Measurements from ENCODE around the gene DYNC2LI1. TPM values are rescaled to one million over a fixed set of nuclear protein-coding genes. Genes with fewer than 3 reads are reported as not detected.

The DYNC2LI1 gene
- total RNA-seq, 1 donor from 2014 or later, result 92.1 TPM

GRCh38 chr2:43810888-43811287 lies 37.0 kb downstream of the DYNC2LI1 start:
- H3F3A ChIP-seq (ENCODE audit: low read depth), result no peaks in the 10 kb centered on the region
- H3K9me3 Mint-ChIP-seq, result no peaks in the 10 kb centered on the region
- H3K27me3 ChIP-seq, result no peaks in the 10 kb centered on the region
- no peaks in the 10 kb centered on the region for H3K9me3 ChIP-seq (ENCODE audit: low read depth)
- H3K4me1 Mint-ChIP-seq, result peaks cover 4% of the 10 kb centered on the region
- H3K4me3 ChIP-seq, result no peak overlapping the region
- TF ChIP-seq EZH2phosphoT487 (IDR thresholded peaks at IDR 0.05) (no peak), EZH2 (IDR thresholded peaks at IDR 0.05) (no peak), CTCF (IDR thresholded peaks at IDR 0.05) (no peak)
- no peak overlapping the region for H3K27ac Mint-ChIP-seq
- H3K9ac ChIP-seq, result no peak overlapping the region
- peaks cover 5% of the 10 kb centered on the region for H3K36me3 Mint-ChIP-seq
- no peak for DNase-seq (ENCODE audit: low spot score)
- H3K4me3 Mint-ChIP-seq, result no peak overlapping the region
- no peaks in the 10 kb centered on the region for H3K36me3 ChIP-seq
- no peak overlapping the region for H2AFZ ChIP-seq (replicated peaks)
- H3K4me1 ChIP-seq, result no peaks in the 10 kb centered on the region
- H4K20me1 ChIP-seq (ENCODE audit: low read depth), result no peaks in the 10 kb centered on the region
- H3K27ac ChIP-seq, result no peak overlapping the region
- H3K4me2 ChIP-seq, result no peak overlapping the region
- H3K79me2 ChIP-seq (ENCODE audit: low read depth), result no peaks in the 10 kb centered on the region
- no peaks in the 10 kb centered on the region for H3K27me3 Mint-ChIP-seq (ENCODE audit: insufficient read depth, low read depth)

DNA sequence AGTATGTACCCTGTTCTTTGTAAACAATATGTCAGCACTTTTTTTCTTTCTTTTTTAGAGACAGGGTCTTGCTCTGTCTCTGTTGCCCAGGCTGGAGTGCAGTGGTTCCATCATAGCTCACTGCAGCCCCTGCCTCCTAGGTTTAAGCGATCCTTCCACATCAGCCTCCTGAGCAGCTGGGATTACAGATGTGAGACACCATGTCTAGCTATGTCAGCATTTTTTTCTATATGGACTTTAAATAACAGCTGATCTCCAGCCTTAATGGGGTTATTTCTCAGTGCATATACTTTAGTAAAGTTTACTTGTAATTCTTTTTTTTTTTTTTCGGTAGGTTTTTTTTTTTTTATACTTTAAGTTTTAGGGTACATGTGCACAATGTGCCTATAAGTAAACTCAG lies 38.2 kb downstream of the DYNC2LI1 start:
- Histone ChIP-seq H3K27ac (no peak overlapping the region), H2AFZ (replicated peaks) (no peak overlapping the region), H4K20me1 (ENCODE audit: low read depth) (no peaks in the 10 kb centered on the region), H3K4me2 (no peak overlapping the region), H3K79me2 (ENCODE audit: low read depth) (no peaks in the 10 kb centered on the region), H3K27me3 (no peaks in the 10 kb centered on the region), H3K4me1 (no peaks in the 10 kb centered on the region), H3F3A (ENCODE audit: low read depth) (no peaks in the 10 kb centered on the region), H3K36me3 (no peaks in the 10 kb centered on the region), H3K9ac (no peak overlapping the region), H3K4me3 (no peak overlapping the region), H3K9me3 (ENCODE audit: low read depth) (no peaks in the 10 kb centered on the region)
- H3K4me1 Mint-ChIP-seq, result peaks cover 4% of the 10 kb centered on the region
- no peak overlapping the region for H3K27ac Mint-ChIP-seq
- H3K4me3 Mint-ChIP-seq, result no peak overlapping the region
- TF ChIP-seq CTCF (IDR thresholded peaks at IDR 0.05) (no peak), EZH2phosphoT487 (IDR thresholded peaks at IDR 0.05) (no peak), EZH2 (IDR thresholded peaks at IDR 0.05) (no peak)
- peaks cover 2% of the 10 kb centered on the region for H3K27me3 Mint-ChIP-seq (ENCODE audit: insufficient read depth, low read depth)
- peaks cover 4% of the 10 kb centered on the region for H3K36me3 Mint-ChIP-seq
- DNase-seq (ENCODE audit: low spot score), result no peak
- H3K9me3 Mint-ChIP-seq, result no peaks in the 10 kb centered on the region

DNA sequence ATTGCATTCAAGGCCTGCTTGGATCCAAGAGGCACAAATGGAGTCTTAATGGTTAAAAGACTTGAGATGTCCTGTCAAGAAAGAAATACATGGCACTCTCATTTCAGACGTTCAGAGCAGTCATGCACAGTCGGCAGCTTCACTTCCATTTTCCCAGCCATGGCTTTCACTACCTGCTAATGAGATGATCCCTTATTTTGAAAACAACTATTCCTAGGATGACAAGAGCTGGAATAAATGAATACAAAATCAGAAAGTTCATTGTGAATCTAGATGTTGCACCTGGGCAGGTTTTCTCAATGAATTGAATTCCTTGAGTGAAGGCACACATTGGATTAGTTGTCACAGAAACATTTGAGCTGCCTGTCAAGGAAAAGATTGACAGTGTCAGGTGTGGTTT lies 39.1 kb downstream of the DYNC2LI1 start:
- Histone ChIP-seq H3K4me2 (no peak overlapping the region), H4K20me1 (ENCODE audit: low read depth) (no peaks in the 10 kb centered on the region), H3K79me2 (ENCODE audit: low read depth) (no peaks in the 10 kb centered on the region), H3K27ac (no peak overlapping the region), H3K27me3 (no peaks in the 10 kb centered on the region), H3K9me3 (ENCODE audit: low read depth) (no peaks in the 10 kb centered on the region), H2AFZ (replicated peaks) (no peak overlapping the region), H3F3A (ENCODE audit: low read depth) (no peaks in the 10 kb centered on the region), H3K4me1 (no peaks in the 10 kb centered on the region), H3K9ac (no peak overlapping the region), H3K4me3 (no peak overlapping the region), H3K36me3 (no peaks in the 10 kb centered on the region)
- Mint-ChIP-seq H3K4me3 (no peak overlapping the region), H3K27me3 (ENCODE audit: insufficient read depth, low read depth) (peaks cover 2% of the 10 kb centered on the region), H3K27ac (no peak overlapping the region), H3K9me3 (no peaks in the 10 kb centered on the region), H3K4me1 (peaks cover 4% of the 10 kb centered on the region), H3K36me3 (peaks cover 2% of the 10 kb centered on the region)
- TF ChIP-seq CTCF (IDR thresholded peaks at IDR 0.05) (no peak), EZH2 (IDR thresholded peaks at IDR 0.05) (no peak), EZH2phosphoT487 (IDR thresholded peaks at IDR 0.05) (no peak)
- no peak for DNase-seq (ENCODE audit: low spot score)

Measured in neural progenitor cell (in vitro differentiated cells).